WTC11 (cell line): Measurements from ENCODE around the gene RASSF3.

Source experiments
- CREB1 ChIP-seq: sonication (generic); formaldehyde crosslinking; IDR thresholded peaks from 2 replicates; pipeline ENCODE4 v1.8.0; 2023; ENCODE audit warnings: mild to moderate bottlenecking, missing genetic modification reagents
- ETV6 ChIP-seq: sonication (generic); formaldehyde crosslinking; IDR thresholded peaks from 2 replicates; pipeline ENCODE4 v1.8.1; 2022; ENCODE audit warnings: mild to moderate bottlenecking, missing genetic modification reagents
- JUN ChIP-seq: sonication (generic); formaldehyde crosslinking; IDR thresholded peaks from 2 replicates; pipeline ENCODE4 v1.8.0; 2023; ENCODE audit warnings: mild to moderate bottlenecking, missing genetic modification reagents
- NR2C2 ChIP-seq: sonication (generic); formaldehyde crosslinking; IDR thresholded peaks from 2 replicates; pipeline ENCODE4 v1.8.0; 2022; ENCODE audit warnings: mild to moderate bottlenecking, missing genetic modification reagents
- OVOL2 ChIP-seq: fragments of 250-450 bp; sonication (Bioruptor Pico); IDR thresholded peaks from 2 replicates; pipeline ENCODE4 v1.9.0; 2021; ENCODE audit warnings: mild to moderate bottlenecking, borderline replicate concordance
- SMAD4 ChIP-seq: sonication (generic); formaldehyde crosslinking; IDR thresholded peaks from 2 replicates; pipeline ENCODE4 v1.8.0; 2022; ENCODE audit warnings: mild to moderate bottlenecking, missing genetic modification reagents
- SP1 ChIP-seq: sonication (generic); formaldehyde crosslinking; conservative IDR thresholded peaks from 2 replicates; pipeline ENCODE4 v1.8.1; 2022; ENCODE audit warnings: missing genetic modification reagents
- TF ChIP-seq, protein P1 (sequence below): sonication (generic); formaldehyde crosslinking; IDR thresholded peaks from 2 replicates; pipeline ENCODE4 v1.8.0; 2022; ENCODE audit warnings: mild to moderate bottlenecking, missing genetic modification reagents
- TF ChIP-seq, protein P2 (sequence below): sonication (generic); formaldehyde crosslinking; IDR thresholded peaks from 2 replicates; pipeline ENCODE4 v1.8.1; 2022; ENCODE audit warnings: low read depth, mild to moderate bottlenecking, moderate library complexity, missing genetic modification reagents, borderline replicate concordance
- TF ChIP-seq, protein P3 (sequence below): fragments of 200-600 bp; IDR thresholded peaks from 2 replicates; pipeline ENCODE4 v1.8.0; 2022; ENCODE audit warnings: antibody characterized with exemption
- TF ChIP-seq, protein P4 (sequence below): sonication (generic); formaldehyde crosslinking; IDR thresholded peaks from 2 replicates; pipeline ENCODE4 v1.8.0; 2023; ENCODE audit warnings: missing genetic modification reagents
- TF ChIP-seq, protein P5 (sequence below): fragments of 250-450 bp; sonication (Bioruptor Pico); IDR thresholded peaks from 2 replicates; pipeline ENCODE4 v1.8.0; 2021; ENCODE audit warnings: mild to moderate bottlenecking
- TF ChIP-seq, protein P6 (sequence below): sonication (generic); formaldehyde crosslinking; IDR thresholded peaks from 2 replicates; pipeline ENCODE4 v1.8.0; 2022; ENCODE audit warnings: missing genetic modification reagents

DNA sequence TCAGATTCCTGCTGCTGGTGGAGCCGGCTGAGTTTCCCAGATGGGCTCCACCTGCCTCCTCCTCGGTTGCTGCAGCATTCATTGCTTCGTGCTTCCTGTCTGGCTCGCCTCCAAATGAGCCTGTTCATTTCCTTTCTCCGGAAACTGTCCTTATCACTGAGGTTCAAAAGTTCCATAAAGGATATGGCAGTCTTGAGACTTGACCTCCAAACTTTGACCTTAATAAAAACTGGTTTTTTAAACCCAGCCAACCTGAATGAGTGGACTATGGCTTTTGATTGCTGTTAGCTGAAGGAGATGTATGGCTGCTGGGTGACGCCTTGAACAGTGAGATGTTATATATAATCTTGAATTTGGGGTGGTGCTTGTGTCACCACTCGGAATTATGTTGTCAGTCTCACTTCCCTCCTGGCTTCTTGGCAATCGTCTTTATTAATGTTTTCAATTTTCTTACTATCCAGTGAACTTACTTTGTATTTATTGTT lies 62.7 kb downstream of the RASSF3 start:
- no peak for TF ChIP-seq SMAD4 (CRISPR knock-in tag)
- TF ChIP-seq, protein P1, sequence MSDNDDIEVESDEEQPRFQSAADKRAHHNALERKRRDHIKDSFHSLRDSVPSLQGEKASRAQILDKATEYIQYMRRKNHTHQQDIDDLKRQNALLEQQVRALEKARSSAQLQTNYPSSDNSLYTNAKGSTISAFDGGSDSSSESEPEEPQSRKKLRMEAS = no peak
- TF ChIP-seq CREB1 = no peak
- TF ChIP-seq, protein P2, sequence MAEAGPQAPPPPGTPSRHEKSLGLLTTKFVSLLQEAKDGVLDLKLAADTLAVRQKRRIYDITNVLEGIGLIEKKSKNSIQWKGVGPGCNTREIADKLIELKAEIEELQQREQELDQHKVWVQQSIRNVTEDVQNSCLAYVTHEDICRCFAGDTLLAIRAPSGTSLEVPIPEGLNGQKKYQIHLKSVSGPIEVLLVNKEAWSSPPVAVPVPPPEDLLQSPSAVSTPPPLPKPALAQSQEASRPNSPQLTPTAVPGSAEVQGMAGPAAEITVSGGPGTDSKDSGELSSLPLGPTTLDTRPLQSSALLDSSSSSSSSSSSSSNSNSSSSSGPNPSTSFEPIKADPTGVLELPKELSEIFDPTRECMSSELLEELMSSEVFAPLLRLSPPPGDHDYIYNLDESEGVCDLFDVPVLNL (CRISPR knock-in tag) = no peak
- TF ChIP-seq, protein P3, sequence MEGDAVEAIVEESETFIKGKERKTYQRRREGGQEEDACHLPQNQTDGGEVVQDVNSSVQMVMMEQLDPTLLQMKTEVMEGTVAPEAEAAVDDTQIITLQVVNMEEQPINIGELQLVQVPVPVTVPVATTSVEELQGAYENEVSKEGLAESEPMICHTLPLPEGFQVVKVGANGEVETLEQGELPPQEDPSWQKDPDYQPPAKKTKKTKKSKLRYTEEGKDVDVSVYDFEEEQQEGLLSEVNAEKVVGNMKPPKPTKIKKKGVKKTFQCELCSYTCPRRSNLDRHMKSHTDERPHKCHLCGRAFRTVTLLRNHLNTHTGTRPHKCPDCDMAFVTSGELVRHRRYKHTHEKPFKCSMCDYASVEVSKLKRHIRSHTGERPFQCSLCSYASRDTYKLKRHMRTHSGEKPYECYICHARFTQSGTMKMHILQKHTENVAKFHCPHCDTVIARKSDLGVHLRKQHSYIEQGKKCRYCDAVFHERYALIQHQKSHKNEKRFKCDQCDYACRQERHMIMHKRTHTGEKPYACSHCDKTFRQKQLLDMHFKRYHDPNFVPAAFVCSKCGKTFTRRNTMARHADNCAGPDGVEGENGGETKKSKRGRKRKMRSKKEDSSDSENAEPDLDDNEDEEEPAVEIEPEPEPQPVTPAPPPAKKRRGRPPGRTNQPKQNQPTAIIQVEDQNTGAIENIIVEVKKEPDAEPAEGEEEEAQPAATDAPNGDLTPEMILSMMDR = no peak
- no peak for TF ChIP-seq JUN (CRISPR knock-in tag)
- no peak for TF ChIP-seq NR2C2
- TF ChIP-seq ETV6 (CRISPR knock-in tag) = no peak
- TF ChIP-seq, protein P4, sequence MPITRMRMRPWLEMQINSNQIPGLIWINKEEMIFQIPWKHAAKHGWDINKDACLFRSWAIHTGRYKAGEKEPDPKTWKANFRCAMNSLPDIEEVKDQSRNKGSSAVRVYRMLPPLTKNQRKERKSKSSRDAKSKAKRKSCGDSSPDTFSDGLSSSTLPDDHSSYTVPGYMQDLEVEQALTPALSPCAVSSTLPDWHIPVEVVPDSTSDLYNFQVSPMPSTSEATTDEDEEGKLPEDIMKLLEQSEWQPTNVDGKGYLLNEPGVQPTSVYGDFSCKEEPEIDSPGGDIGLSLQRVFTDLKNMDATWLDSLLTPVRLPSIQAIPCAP = no peak
- TF ChIP-seq, protein P5, sequence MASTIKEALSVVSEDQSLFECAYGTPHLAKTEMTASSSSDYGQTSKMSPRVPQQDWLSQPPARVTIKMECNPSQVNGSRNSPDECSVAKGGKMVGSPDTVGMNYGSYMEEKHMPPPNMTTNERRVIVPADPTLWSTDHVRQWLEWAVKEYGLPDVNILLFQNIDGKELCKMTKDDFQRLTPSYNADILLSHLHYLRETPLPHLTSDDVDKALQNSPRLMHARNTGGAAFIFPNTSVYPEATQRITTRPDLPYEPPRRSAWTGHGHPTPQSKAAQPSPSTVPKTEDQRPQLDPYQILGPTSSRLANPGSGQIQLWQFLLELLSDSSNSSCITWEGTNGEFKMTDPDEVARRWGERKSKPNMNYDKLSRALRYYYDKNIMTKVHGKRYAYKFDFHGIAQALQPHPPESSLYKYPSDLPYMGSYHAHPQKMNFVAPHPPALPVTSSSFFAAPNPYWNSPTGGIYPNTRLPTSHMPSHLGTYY (CRISPR knock-in tag) = no peak
- no peak for TF ChIP-seq SP1 (CRISPR knock-in tag)
- TF ChIP-seq OVOL2 (CRISPR knock-in tag) = no peak
- TF ChIP-seq, protein P6, sequence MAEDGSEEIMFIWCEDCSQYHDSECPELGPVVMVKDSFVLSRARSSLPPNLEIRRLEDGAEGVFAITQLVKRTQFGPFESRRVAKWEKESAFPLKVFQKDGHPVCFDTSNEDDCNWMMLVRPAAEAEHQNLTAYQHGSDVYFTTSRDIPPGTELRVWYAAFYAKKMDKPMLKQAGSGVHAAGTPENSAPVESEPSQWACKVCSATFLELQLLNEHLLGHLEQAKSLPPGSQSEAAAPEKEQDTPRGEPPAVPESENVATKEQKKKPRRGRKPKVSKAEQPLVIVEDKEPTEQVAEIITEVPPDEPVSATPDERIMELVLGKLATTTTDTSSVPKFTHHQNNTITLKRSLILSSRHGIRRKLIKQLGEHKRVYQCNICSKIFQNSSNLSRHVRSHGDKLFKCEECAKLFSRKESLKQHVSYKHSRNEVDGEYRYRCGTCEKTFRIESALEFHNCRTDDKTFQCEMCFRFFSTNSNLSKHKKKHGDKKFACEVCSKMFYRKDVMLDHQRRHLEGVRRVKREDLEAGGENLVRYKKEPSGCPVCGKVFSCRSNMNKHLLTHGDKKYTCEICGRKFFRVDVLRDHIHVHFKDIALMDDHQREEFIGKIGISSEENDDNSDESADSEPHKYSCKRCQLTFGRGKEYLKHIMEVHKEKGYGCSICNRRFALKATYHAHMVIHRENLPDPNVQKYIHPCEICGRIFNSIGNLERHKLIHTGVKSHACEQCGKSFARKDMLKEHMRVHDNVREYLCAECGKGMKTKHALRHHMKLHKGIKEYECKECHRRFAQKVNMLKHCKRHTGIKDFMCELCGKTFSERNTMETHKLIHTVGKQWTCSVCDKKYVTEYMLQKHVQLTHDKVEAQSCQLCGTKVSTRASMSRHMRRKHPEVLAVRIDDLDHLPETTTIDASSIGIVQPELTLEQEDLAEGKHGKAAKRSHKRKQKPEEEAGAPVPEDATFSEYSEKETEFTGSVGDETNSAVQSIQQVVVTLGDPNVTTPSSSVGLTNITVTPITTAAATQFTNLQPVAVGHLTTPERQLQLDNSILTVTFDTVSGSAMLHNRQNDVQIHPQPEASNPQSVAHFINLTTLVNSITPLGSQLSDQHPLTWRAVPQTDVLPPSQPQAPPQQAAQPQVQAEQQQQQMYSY (CRISPR knock-in tag) = no peak
